ENCODE results near the gene CDKAL1. TPM values are rescaled to one million over a fixed set of nuclear protein-coding genes. Genes with fewer than 3 reads are reported as not detected.

Gene CDKAL1
- total RNA-seq, 8 experiments from 2014 or later = 16.1 to 25.2 (median 20.2) TPM

DNA sequence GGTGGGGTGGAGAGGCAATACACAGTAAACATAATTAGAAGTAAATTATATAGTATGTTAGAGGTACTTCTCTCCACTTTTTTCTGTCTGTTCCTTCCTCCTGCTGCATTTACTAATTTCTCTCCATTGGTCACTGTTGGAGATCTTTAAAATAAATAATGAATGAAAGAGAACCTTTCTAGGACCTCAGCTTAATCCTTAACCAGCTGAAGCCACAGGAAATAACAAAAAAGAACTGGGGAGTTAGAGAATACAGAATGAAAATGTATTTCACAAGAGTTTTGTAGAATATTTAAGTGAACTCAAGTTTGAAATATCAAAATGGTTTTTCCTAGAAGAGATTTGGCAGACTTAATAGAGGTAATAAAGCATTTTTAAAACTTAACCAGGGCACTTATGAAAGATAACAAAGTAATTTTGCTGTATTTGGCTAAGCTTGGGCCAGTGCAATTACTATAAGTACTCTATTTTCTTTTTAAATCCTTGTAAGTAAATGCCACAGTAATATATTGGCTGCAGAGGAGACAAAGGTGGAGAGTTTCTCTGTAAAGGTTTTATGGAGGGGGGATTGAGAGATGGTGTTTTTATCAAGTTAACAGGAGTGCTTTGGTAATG is 405.0 kb downstream of the CDKAL1 start:
- ATAC-seq (replicated peaks in 6 of 8) = no peak
- no peak overlapping the region for H3K27ac ChIP-seq
- H3K4me1 ChIP-seq (replicated peaks in 1 of 2) = no peaks in the 10 kb centered on the region
- in situ Hi-C loops (cut with MboI; ENCODE audit: low pct_unique_long_range_greater_than_20kb in 2 of 9, low sequenced_read_pairs in 9 of 9, unreplicated experiment in 9 of 9) = no loop called here
- no peak overlapping the region for H3K4me3 ChIP-seq

GRCh38 chr6:20943040-20943627 is 408.9 kb downstream of the CDKAL1 start:
- 50 to 100% (median 87%) methylated on average over 1 to 2 of the region's 2 CpGs for WGBS, 10 experiments
- H3K4me1 ChIP-seq (replicated peaks in 1 of 2) = no peaks in the 10 kb centered on the region
- ATAC-seq (replicated peaks in 6 of 8) = no peak
- no peak overlapping the region for H3K4me3 ChIP-seq
- in situ Hi-C loops (cut with MboI; ENCODE audit: low pct_unique_long_range_greater_than_20kb in 2 of 9, low sequenced_read_pairs in 9 of 9, unreplicated experiment in 9 of 9) = no loop called here
- H3K27ac ChIP-seq = no peak overlapping the region

- WGBS, 10 experiments = 88 to 100% (median 100%) methylated on average over 1 of the region's 1 CpG; no CpG with 5 or more reads in 4 of the 10 experiments
- no peak overlapping the region for H3K27ac ChIP-seq
- H3K4me1 ChIP-seq (replicated peaks in 1 of 2) = no peaks in the 10 kb centered on the region
- H3K4me3 ChIP-seq = no peak overlapping the region
- in situ Hi-C loops (cut with MboI; ENCODE audit: low pct_unique_long_range_greater_than_20kb in 2 of 9, low sequenced_read_pairs in 9 of 9, unreplicated experiment in 9 of 9) = no loop called here
- no peak for ATAC-seq (replicated peaks in 6 of 8)
Measured at GRCh38 chr6:20943922-20944321, 409.7 kb downstream of the CDKAL1 start.

GRCh38 chr6:20946022-20946421 is 411.8 kb downstream of the CDKAL1 start:
- 60 to 100% (median 75%) methylated on average over 1 of the region's 1 CpG; no CpG with 5 or more reads in 5 of the 10 experiments for WGBS, 10 experiments
- H3K4me3 ChIP-seq = no peak overlapping the region
- in situ Hi-C loops (cut with MboI; ENCODE audit: low pct_unique_long_range_greater_than_20kb in 2 of 9, low sequenced_read_pairs in 9 of 9, unreplicated experiment in 9 of 9) = no loop called here
- no peak overlapping the region for H3K27ac ChIP-seq
- ATAC-seq (replicated peaks in 6 of 8) = peak in 2 of 8 experiments; percentile 43 to 57
- no peaks in the 10 kb centered on the region for H3K4me1 ChIP-seq (replicated peaks in 1 of 2)

DNA sequence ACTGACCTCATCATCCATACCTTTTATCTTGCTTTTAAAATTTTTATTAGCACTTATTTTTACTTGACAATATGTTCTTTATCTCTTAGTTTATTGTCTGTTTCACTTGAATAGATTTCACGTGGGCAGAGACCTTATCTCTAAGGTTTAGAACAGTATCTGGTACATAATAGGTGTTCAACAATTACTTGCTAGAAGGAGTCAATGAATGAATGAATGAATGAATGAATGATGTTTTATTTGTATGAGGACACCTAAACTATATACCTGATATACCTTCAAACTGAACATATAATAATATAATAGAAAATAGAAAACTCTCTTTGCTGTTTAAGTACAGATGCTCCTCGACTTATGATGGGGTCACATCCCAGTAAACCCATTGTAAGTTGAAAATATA is 412.6 kb downstream of the CDKAL1 start:
- Histone ChIP-seq H3K27ac (no peak overlapping the region), H3K4me3 (no peak overlapping the region), H3K4me1 (replicated peaks in 1 of 2) (no peaks in the 10 kb centered on the region)
- no peak for ATAC-seq (replicated peaks in 6 of 8)
- WGBS, 10 experiments = 78 to 100% (median 94%) methylated on average over 1 to 2 of the region's 2 CpGs
- in situ Hi-C loops (cut with MboI; ENCODE audit: low pct_unique_long_range_greater_than_20kb in 2 of 9, low sequenced_read_pairs in 9 of 9, unreplicated experiment in 9 of 9) = no loop called here

- in situ Hi-C loops (cut with MboI; ENCODE audit: low pct_unique_long_range_greater_than_20kb in 2 of 9, low sequenced_read_pairs in 9 of 9, unreplicated experiment in 9 of 9) = no loop called here
- no peak overlapping the region for H3K4me3 ChIP-seq
- no peak for ATAC-seq (replicated peaks in 6 of 8)
- H3K27ac ChIP-seq = no peak overlapping the region
- H3K4me1 ChIP-seq (replicated peaks in 1 of 2) = peaks cover 6 to 8% of the 10 kb centered on the region in 2 donors
Measured at GRCh38 chr6:20947977-20948376, 413.7 kb downstream of the CDKAL1 start.

- H3K4me1 ChIP-seq (replicated peaks in 1 of 2) = peaks cover 12 to 13% of the 10 kb centered on the region in 2 donors
- WGBS, 10 experiments = 59 to 93% (median 83%) methylated on average over 1 to 2 of the region's 2 CpGs; no CpG with 5 or more reads in 1 of the 10 experiments
- H3K4me3 ChIP-seq = no peak overlapping the region
- no peak for ATAC-seq (replicated peaks in 6 of 8)
- in situ Hi-C loops (cut with MboI; ENCODE audit: low pct_unique_long_range_greater_than_20kb in 2 of 9, low sequenced_read_pairs in 9 of 9, unreplicated experiment in 9 of 9) = no loop called here
- H3K27ac ChIP-seq = no peak overlapping the region
Measured at GRCh38 chr6:20948556-20948955, 414.3 kb downstream of the CDKAL1 start.

- H3K27ac ChIP-seq = no peak overlapping the region
- H3K4me1 ChIP-seq (replicated peaks in 1 of 2) = peaks cover 16 to 18% of the 10 kb centered on the region in 2 donors
- WGBS, 10 experiments = 14 to 100% (median 100%) methylated on average over 1 of the region's 1 CpG; no CpG with 5 or more reads in 5 of the 10 experiments
- ATAC-seq (replicated peaks in 6 of 8) = peak in 3 of 8 experiments; percentile 79 to 91 (median 84)
- H3K4me3 ChIP-seq = no peak overlapping the region
- in situ Hi-C loops (cut with MboI; ENCODE audit: low pct_unique_long_range_greater_than_20kb in 2 of 9, low sequenced_read_pairs in 9 of 9, unreplicated experiment in 9 of 9) = no loop called here
Measured at GRCh38 chr6:20949138-20949537, 414.9 kb downstream of the CDKAL1 start.

DNA sequence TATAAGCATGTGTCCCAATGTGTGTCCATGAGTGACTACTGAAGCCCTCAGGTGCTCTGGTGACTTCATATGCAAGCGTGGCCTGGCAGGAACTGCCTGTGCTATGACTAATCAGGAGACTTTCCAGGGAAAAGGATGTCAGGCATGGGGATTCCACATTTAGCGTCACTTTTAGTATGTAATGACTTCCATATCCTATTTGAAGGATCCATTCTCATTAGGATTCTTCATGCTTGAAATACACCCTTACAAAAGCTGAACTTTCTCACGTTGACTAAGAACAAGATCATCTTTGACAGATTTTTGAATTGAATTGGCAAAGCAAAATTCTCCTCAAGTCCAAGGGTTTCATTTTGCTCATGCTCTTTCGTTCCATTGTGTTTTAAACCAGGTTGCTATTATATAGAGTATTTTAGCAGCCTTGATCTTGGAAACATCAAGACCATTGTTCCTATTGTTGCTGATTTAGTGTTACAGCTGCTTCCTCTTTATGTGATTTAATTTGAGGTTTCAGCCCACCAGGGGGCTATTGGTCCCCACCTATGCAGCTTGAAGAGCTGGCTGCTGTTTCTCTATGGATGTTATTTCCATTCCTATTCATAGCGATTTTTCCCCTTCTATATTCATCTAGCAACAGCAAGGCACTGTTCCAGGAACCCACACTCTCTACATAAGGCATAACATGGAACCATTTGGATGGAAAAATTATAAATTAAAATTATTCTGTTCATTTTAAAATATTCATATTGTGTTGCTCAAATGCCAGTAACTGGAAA is 418.6 kb downstream of the CDKAL1 start:
- ATAC-seq (replicated peaks in 6 of 8) = peak; percentile 67 to 98 (median 86)
- 5 to 79% (median 39%) methylated on average over 1 to 5 of the region's 5 CpGs for WGBS, 10 experiments
- in situ Hi-C loops (cut with MboI; ENCODE audit: low pct_unique_long_range_greater_than_20kb in 2 of 9, low sequenced_read_pairs in 9 of 9, unreplicated experiment in 9 of 9) = loop anchor here in 1 of 9 experiments (25.0 kb wide), 1 partner anchor 634 kb away; the partner anchor contains the start of gene SOX4
- peaks cover 36 to 39% of the 10 kb centered on the region in 2 donors for H3K4me1 ChIP-seq (replicated peaks in 1 of 2)
- H3K27ac ChIP-seq = peak overlapping the region in 1 of 2 donors; percentile 3
- no peak overlapping the region for H3K4me3 ChIP-seq

DNA sequence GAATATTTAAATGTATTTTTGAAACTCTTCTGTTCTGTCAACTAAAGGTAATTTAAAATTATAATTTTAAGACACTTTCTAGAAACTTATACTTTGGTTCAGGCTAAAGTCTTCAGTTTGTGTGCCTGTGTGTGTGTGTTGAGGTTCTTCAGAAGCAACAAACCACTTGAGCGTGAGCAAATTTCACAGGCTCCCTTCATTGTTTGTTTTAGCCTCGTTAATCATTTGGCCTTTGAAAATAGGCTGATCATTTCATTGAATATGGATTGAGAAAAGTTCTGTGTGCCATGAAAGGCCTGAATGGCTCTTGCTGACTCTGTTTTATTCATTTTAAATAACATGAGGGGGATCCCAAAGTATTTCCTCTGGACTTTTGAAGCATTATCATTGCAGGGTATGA is 420.1 kb downstream of the CDKAL1 start:
- ATAC-seq (replicated peaks in 6 of 8) = peak in 1 of 8 experiments; percentile 16

GRCh38 chr6:20955131-20955530 is 420.9 kb downstream of the CDKAL1 start:
- Histone ChIP-seq H3K4me1 (replicated peaks in 1 of 2) (peaks cover 36 to 39% of the 10 kb centered on the region in 2 donors), H3K4me3 (no peak overlapping the region), H3K27ac (peak overlapping the region; percentile 7 to 54)
- ATAC-seq (replicated peaks in 6 of 8) = peak in 4 of 8 experiments; percentile 24 to 45 (median 32)
- WGBS, 10 experiments = 17 to 100% (median 44%) methylated on average over 1 to 2 of the region's 2 CpGs; no CpG with 5 or more reads in 3 of the 10 experiments
- in situ Hi-C loops (cut with MboI; ENCODE audit: low pct_unique_long_range_greater_than_20kb in 2 of 9, low sequenced_read_pairs in 9 of 9, unreplicated experiment in 9 of 9) = loop anchor here in 1 of 9 experiments (25.0 kb wide), 1 partner anchor 632 kb away; the partner anchor contains the start of gene SOX4

More for the DNA sequence above, 420.1 kb downstream of the CDKAL1 start:
- Histone ChIP-seq H3K27ac (no peak overlapping the region), H3K4me3 (no peak overlapping the region), H3K4me1 (replicated peaks in 1 of 2) (peaks cover 36 to 39% of the 10 kb centered on the region in 2 donors)
- 10 to 67% (median 20%) methylated on average over 1 to 2 of the region's 2 CpGs; no CpG with 5 or more reads in 2 of the 10 experiments for WGBS, 10 experiments
- in situ Hi-C loops (cut with MboI; ENCODE audit: low pct_unique_long_range_greater_than_20kb in 2 of 9, low sequenced_read_pairs in 9 of 9, unreplicated experiment in 9 of 9) = loop anchor here in 1 of 9 experiments (25.0 kb wide), 1 partner anchor 633 kb away; the partner anchor contains the start of gene SOX4

DNA sequence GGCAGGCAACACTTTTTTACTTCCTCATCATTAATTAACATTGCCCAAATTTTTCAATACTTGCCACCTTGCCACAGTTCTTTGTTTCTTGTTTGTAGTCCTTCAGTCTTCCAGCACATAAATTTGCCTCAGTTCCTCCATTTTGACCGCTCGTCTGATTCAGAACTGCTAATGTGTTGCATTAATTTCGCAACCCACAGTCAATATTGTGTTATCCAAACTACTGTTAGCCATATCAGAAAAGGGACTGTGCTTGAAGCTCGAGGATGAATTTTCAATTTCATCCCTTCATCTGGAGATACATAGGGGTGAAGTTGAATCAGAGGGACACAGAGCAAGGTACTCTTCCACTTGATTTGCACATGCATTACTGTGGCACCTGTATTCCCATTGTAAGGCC is 421.5 kb downstream of the CDKAL1 start:
- WGBS, 10 experiments = 93 to 100% (median 99%) methylated on average over 2 to 4 of the region's 4 CpGs
- in situ Hi-C loops (cut with MboI; ENCODE audit: low pct_unique_long_range_greater_than_20kb in 2 of 9, low sequenced_read_pairs in 9 of 9, unreplicated experiment in 9 of 9) = loop anchor here in 1 of 9 experiments (25.0 kb wide), 1 partner anchor 632 kb away; the partner anchor contains the start of gene SOX4
- Histone ChIP-seq H3K27ac (no peak overlapping the region), H3K4me3 (no peak overlapping the region), H3K4me1 (replicated peaks in 1 of 2) (peaks cover 36 to 39% of the 10 kb centered on the region in 2 donors)
- ATAC-seq (replicated peaks in 6 of 8) = no peak

DNA sequence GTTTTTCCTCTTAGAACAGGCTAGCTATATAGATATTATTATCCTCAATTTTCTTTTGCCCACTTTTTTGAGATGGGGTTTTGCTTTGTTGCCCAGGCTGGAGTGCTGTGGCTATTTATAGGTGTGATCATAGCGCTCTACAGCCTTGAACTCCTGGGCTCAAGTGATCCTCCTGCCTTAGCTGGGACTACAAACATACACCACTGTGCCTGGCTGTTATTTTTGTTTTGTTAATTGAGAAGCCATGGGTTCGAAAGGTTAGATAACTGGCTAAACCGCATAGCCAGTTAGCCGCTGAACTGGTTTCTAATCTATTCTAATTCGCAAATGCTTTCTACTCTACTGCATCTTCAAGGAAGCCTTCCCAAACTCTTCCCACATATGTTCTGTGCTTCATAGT is 425.8 kb downstream of the CDKAL1 start:
- 72 to 100% (median 96%) methylated on average over 1 to 5 of the region's 5 CpGs for WGBS, 10 experiments
- in situ Hi-C loops (cut with MboI; ENCODE audit: low pct_unique_long_range_greater_than_20kb in 2 of 9, low sequenced_read_pairs in 9 of 9, unreplicated experiment in 9 of 9) = loop anchor here in 1 of 9 experiments (25.0 kb wide), 1 partner anchor 627 kb away; the partner anchor contains the start of gene SOX4
- ATAC-seq (replicated peaks in 6 of 8) = no peak
- H3K4me3 ChIP-seq = no peak overlapping the region
- H3K27ac ChIP-seq = no peak overlapping the region
- peaks cover 11% of the 10 kb centered on the region in 2 donors for H3K4me1 ChIP-seq (replicated peaks in 1 of 2)

Measured in motor neuron (in vitro differentiated cells).